Measurements from ENCODE around the gene SEMA5A. TPM values are rescaled to one million over a fixed set of nuclear protein-coding genes. Genes with fewer than 3 reads are reported as not detected.
"Not testable (repeated sequence)": the region's sequence is repeated elsewhere in the genome, so short reads cannot be mapped to it uniquely, and the experiment has no call there.

The SEMA5A gene
- polyA plus RNA-seq, 1 donor (not counting 4 experiments of a cell fraction or from before 2014, with no cell fraction given) = 0.16 TPM

GRCh38 chr5:9354336-9355081 is 191.4 kb downstream of the SEMA5A start:
- Histone ChIP-seq H3K9ac (ENCODE audit: control insufficient read depth, extremely low read depth, insufficient read depth, low read length) (no peak overlapping the region), H3K36me3 (ENCODE audit: control insufficient read depth in 2 of 2, extremely low read depth in 1 of 2, insufficient read depth in 2 of 2, low read length in 2 of 2) (no peaks in the 10 kb centered on the region), H3K27ac (ENCODE audit: control insufficient read depth, insufficient read depth, low read length) (no peak overlapping the region), H3K79me2 (ENCODE audit: control insufficient read depth, insufficient read depth, low read length) (no peaks in the 10 kb centered on the region), H3K4me2 (ENCODE audit: control insufficient read depth, extremely low read depth, insufficient read depth, low read depth, low read length) (peak overlapping the region; percentile 6), H3K4me3 (ENCODE audit: control insufficient read depth in 2 of 3, extremely low read depth in 1 of 3, insufficient read depth in 2 of 3, low read depth in 1 of 3, low read length in 3 of 3) (no peak overlapping the region), H4K20me1 (ENCODE audit: control insufficient read depth, extremely low read depth, insufficient read depth, low read length) (no peaks in the 10 kb centered on the region), H3K27me3 (ENCODE audit: control insufficient read depth, extremely low read depth, insufficient read depth, low read length) (no peaks in the 10 kb centered on the region), H3K9me1 (ENCODE audit: control insufficient read depth, extremely low read depth, insufficient read depth, low read length) (no peaks in the 10 kb centered on the region), H3K4me1 (ENCODE audit: control insufficient read depth, extremely low read depth, insufficient read depth, low read length) (peaks cover 15% of the 10 kb centered on the region), H3K9me3 (ENCODE audit: control insufficient read depth, low read depth, low read length) (no peaks in the 10 kb centered on the region), H2AFZ (ENCODE audit: control insufficient read depth, low read length) (peak overlapping the region; percentile 60)
- FAIRE-seq = peak; percentile 59
- no peak for DNase-seq (ENCODE audit: low read depth, low spot score)
- TF ChIP-seq CTCF (optimal IDR thresholded peaks at IDR 0.05 in 1 of 3, IDR thresholded peaks at IDR 0.05 in 1 of 3, conservative IDR thresholded peaks at IDR 0.05 in 1 of 3; ENCODE audit: extremely low read depth in 1 of 3, insufficient read depth in 2 of 3, low read length in 3 of 3) (no peak), EZH2 (IDR thresholded peaks at IDR 0.05; ENCODE audit: low read length) (no peak)
- dilution Hi-C loops (cut with MboI; ENCODE audit: extremely low pct_ligation_motif_present, low sequenced_read_pairs) = loop anchor here (25.0 kb wide), 1 partner anchor 133 kb away; no protein-coding TSS in a partner anchor

- not testable (repeated sequence) for FAIRE-seq
These were observed 192.8 kb downstream of the SEMA5A start for GRCh38 chr5:9353048-9353447.

More at GRCh38 chr5:9353048-9353447, 192.8 kb downstream of the SEMA5A start:
- not testable (repeated sequence) for H3K4me2 ChIP-seq (ENCODE audit: control insufficient read depth, extremely low read depth, insufficient read depth, low read depth, low read length); H2AFZ ChIP-seq (ENCODE audit: control insufficient read depth, low read length); H3K27ac ChIP-seq (ENCODE audit: control insufficient read depth, insufficient read depth, low read length); H3K9me1 ChIP-seq (ENCODE audit: control insufficient read depth, extremely low read depth, insufficient read depth, low read length); H3K79me2 ChIP-seq (ENCODE audit: control insufficient read depth, insufficient read depth, low read length); H3K9ac ChIP-seq (ENCODE audit: control insufficient read depth, extremely low read depth, insufficient read depth, low read length); H3K4me3 ChIP-seq (ENCODE audit: control insufficient read depth in 2 of 3, extremely low read depth in 1 of 3, insufficient read depth in 2 of 3, low read depth in 1 of 3, low read length in 3 of 3); H4K20me1 ChIP-seq (ENCODE audit: control insufficient read depth, extremely low read depth, insufficient read depth, low read length); H3K9me3 ChIP-seq (ENCODE audit: control insufficient read depth, low read depth, low read length); H3K36me3 ChIP-seq (ENCODE audit: control insufficient read depth in 2 of 2, extremely low read depth in 1 of 2, insufficient read depth in 2 of 2, low read length in 2 of 2); DNase-seq (ENCODE audit: low read depth, low spot score); H3K27me3 ChIP-seq (ENCODE audit: control insufficient read depth, extremely low read depth, insufficient read depth, low read length)
- dilution Hi-C loops (cut with MboI; ENCODE audit: extremely low pct_ligation_motif_present, low sequenced_read_pairs) = loop anchor here (25.0 kb wide), 1 partner anchor 134 kb away; no protein-coding TSS in a partner anchor
- H3K4me1 ChIP-seq (ENCODE audit: control insufficient read depth, extremely low read depth, insufficient read depth, low read length) = peaks cover 20% of the 10 kb centered on the region

Data from keratinocyte (primary cell).